Suprapubic skin (tissue), 4 donors: ENCODE data around the gene PORCN. TPM values are rescaled to one million over a fixed set of nuclear protein-coding genes. Genes with fewer than 3 reads are reported as not detected.

ENCODE experiments used
- DNase-seq, 2 donors: peaks; one replicate each; pipeline ENCODE4 v3.0.0-alpha.2; 2019; ENCODE audit warnings: low spot score in 2 of 2
- H3K27ac ChIP-seq: fragments of 200-600 bp; sonication (generic); one replicate; pipeline ENCODE4 v1.5.1; 2019
- H3K27me3 ChIP-seq: fragments of 200-600 bp; sonication (generic); one replicate; pipeline ENCODE4 v1.5.1; 2019
- H3K36me3 ChIP-seq: fragments of 200-600 bp; sonication (generic); one replicate; pipeline ENCODE4 v1.5.1; 2019
- H3K4me1 ChIP-seq: fragments of 200-600 bp; sonication (generic); one replicate; pipeline ENCODE4 v1.5.1; 2019
- H3K4me3 ChIP-seq: fragments of 200-600 bp; sonication (generic); one replicate; pipeline ENCODE4 v1.5.1; 2019; ENCODE audit warnings: mild to moderate bottlenecking
- H3K9me3 ChIP-seq: fragments of 200-600 bp; sonication (generic); one replicate; pipeline ENCODE4 v1.5.1; 2019
- CTCF ChIP-seq, 2 donors: fragments of 200-600 bp in 1 of 2; fragments of 450-650 bp in 1 of 2; sonication (generic) in 1 of 2; IDR thresholded peaks; one replicate each; pipeline ENCODE4 v1.5.1; 2016 to 2019; ENCODE audit warnings: antibody characterized with exemption in 2 of 2, mild to moderate bottlenecking in 1 of 2, moderate library complexity in 1 of 2
- EP300 ChIP-seq: sonication (generic); formaldehyde crosslinking; IDR thresholded peaks from one replicate; pipeline ENCODE4 v1.6.1; 2017; ENCODE audit warnings: antibody characterized with exemption
- POLR2A ChIP-seq, 2 donors: fragments of 450-650 bp; IDR thresholded peaks; one replicate each; pipeline ENCODE4 v1.6.1; 2017; ENCODE audit warnings: antibody characterized with exemption in 2 of 2, mild to moderate bottlenecking in 2 of 2, moderate library complexity in 2 of 2
- POLR2AphosphoS5 ChIP-seq, 3 donors: sonication (generic); formaldehyde crosslinking; IDR thresholded peaks; one replicate each; pipeline ENCODE4 v1.6.1; 2017; ENCODE audit warnings: antibody characterized with exemption in 3 of 3
- WGBS: methylation state at CpG from one replicate; pipeline ENCODE4 v1.1.5; 2018; 5-methylcytosine and 5-hydroxymethylcytosine counted together
- total RNA-seq, 4 donors: library from RNA; depleted of rRNA; stranded (reverse); fragments of >200 nt; gene quantifications; one replicate each; pipeline ENCODE4 v1.1.0, GENCODE V29; 2016

PORCN gene
- total RNA-seq, 4 donors from 2014 or later, result 16.7 to 34.5 (median 25.8) TPM

- TF ChIP-seq POLR2A (IDR thresholded peaks at IDR 0.05) (no peak), CTCF (IDR thresholded peaks at IDR 0.05) (no peak), POLR2AphosphoS5 (IDR thresholded peaks at IDR 0.05) (no peak), EP300 (no peak)
Observed at GRCh38 chrX:48473704-48473990, 35.1 kb upstream of the PORCN start.

GRCh38 chrX:48474127-48474526 is 34.7 kb upstream of the PORCN start:
- Histone ChIP-seq H3K4me1 (peaks cover 11% of the 10 kb centered on the region), H3K4me3 (no peak overlapping the region), H3K9me3 (no peaks in the 10 kb centered on the region), H3K27me3 (no peaks in the 10 kb centered on the region), H3K36me3 (no peaks in the 10 kb centered on the region), H3K27ac (no peak overlapping the region)
- WGBS, result 62% methylated on average over 10 of the region's 10 CpGs
- DNase-seq, result no peak
- no peak for TF ChIP-seq POLR2AphosphoS5 (IDR thresholded peaks at IDR 0.05)
- TF ChIP-seq CTCF (IDR thresholded peaks at IDR 0.05), result no peak
- no peak for TF ChIP-seq EP300
- no peak for TF ChIP-seq POLR2A (IDR thresholded peaks at IDR 0.05)

More at GRCh38 chrX:48473704-48473990, 35.1 kb upstream of the PORCN start:
- Histone ChIP-seq H3K27ac (no peak overlapping the region), H3K4me3 (no peak overlapping the region), H3K4me1 (peaks cover 11% of the 10 kb centered on the region), H3K36me3 (no peaks in the 10 kb centered on the region), H3K27me3 (no peaks in the 10 kb centered on the region), H3K9me3 (no peaks in the 10 kb centered on the region)
- no peak for DNase-seq
- 78% methylated on average over 7 of the region's 9 CpGs for WGBS

GRCh38 chrX:48474581-48474980 is 34.2 kb upstream of the PORCN start:
- Histone ChIP-seq H3K4me3 (no peak overlapping the region), H3K27ac (no peak overlapping the region), H3K4me1 (peaks cover 11% of the 10 kb centered on the region), H3K36me3 (peaks cover 2% of the 10 kb centered on the region), H3K27me3 (no peaks in the 10 kb centered on the region), H3K9me3 (no peaks in the 10 kb centered on the region)
- TF ChIP-seq CTCF (IDR thresholded peaks at IDR 0.05), result no peak
- no peak for TF ChIP-seq POLR2AphosphoS5 (IDR thresholded peaks at IDR 0.05)
- no peak for TF ChIP-seq EP300
- TF ChIP-seq POLR2A (IDR thresholded peaks at IDR 0.05), result no peak
- no peak for DNase-seq
- 70% methylated on average over 6 of the region's 6 CpGs for WGBS

- WGBS, result 22% methylated on average over 5 of the region's 5 CpGs
- no peak overlapping the region for H3K27ac ChIP-seq
Observed at GRCh38 chrX:48475296-48475695, 33.5 kb upstream of the PORCN start.

More at GRCh38 chrX:48475296-48475695, 33.5 kb upstream of the PORCN start:
- TF ChIP-seq EP300 (no peak), POLR2A (IDR thresholded peaks at IDR 0.05) (no peak), CTCF (IDR thresholded peaks at IDR 0.05) (no peak), POLR2AphosphoS5 (IDR thresholded peaks at IDR 0.05) (no peak)
- peaks cover 11% of the 10 kb centered on the region for H3K4me1 ChIP-seq
- DNase-seq, result no peak
- H3K9me3 ChIP-seq, result no peaks in the 10 kb centered on the region
- peak overlapping the region; percentile 70 for H3K4me3 ChIP-seq
- peaks cover 2% of the 10 kb centered on the region for H3K36me3 ChIP-seq
- H3K27me3 ChIP-seq, result no peaks in the 10 kb centered on the region
